Astrocyte (in vitro differentiated cells and primary cell): ENCODE measurements around the gene CAMP. TPM values are rescaled to one million over a fixed set of nuclear protein-coding genes. Genes with fewer than 3 reads are reported as not detected.
"Not testable (repeated sequence)": the region's sequence is repeated elsewhere in the genome, so short reads cannot be mapped to it uniquely, and the experiment has no call there.

Source experiments
- DNase-seq: peaks from one replicate; pipeline ENCODE4 v3.0.0-alpha.2; 2010; ENCODE audit warnings: low read depth
- FAIRE-seq: peaks from 2 replicates; lab custom pipeline; 2011; peaks lifted over from hg19 to GRCh38; lab: Jason Lieb, UNC
- H2AFZ ChIP-seq: 2 replicates; pipeline ENCODE4 v1.6.0; 2012; ENCODE audit warnings: low read depth, low read length, inconsistent platforms
- H3K27ac ChIP-seq: 2 replicates; pipeline ENCODE4 v1.5.1; 2011; ENCODE audit warnings: low read depth, low read length, inconsistent platforms
- H3K27me3 ChIP-seq: 2 replicates; pipeline ENCODE4 v1.6.0; 2011; ENCODE audit warnings: low read length, inconsistent platforms; ENCODE audit not compliant: insufficient read depth
- H3K36me3 ChIP-seq: 2 replicates; pipeline ENCODE4 v1.5.1; 2011; ENCODE audit warnings: low read length, inconsistent platforms; ENCODE audit not compliant: insufficient read depth
- H3K4me1 ChIP-seq: 2 replicates; pipeline ENCODE4 v1.5.1; 2011; ENCODE audit warnings: low read length, inconsistent platforms; ENCODE audit not compliant: insufficient read depth
- H3K4me2 ChIP-seq: 2 replicates; pipeline ENCODE4 v1.6.0; 2012; ENCODE audit warnings: low read length, inconsistent platforms
- H3K4me3 ChIP-seq: 2 replicates; pipeline ENCODE4 v1.5.1; 2011; ENCODE audit warnings: low read depth, mild to moderate bottlenecking, low read length, inconsistent platforms; ENCODE audit not compliant: insufficient read depth
- H3K79me2 ChIP-seq: 2 replicates; pipeline ENCODE4 v1.6.0; 2012; ENCODE audit warnings: mild to moderate bottlenecking, low read length, inconsistent platforms; ENCODE audit not compliant: insufficient read depth
- H3K9ac ChIP-seq: 2 replicates; pipeline ENCODE4 v1.6.0; 2012; ENCODE audit warnings: mild to moderate bottlenecking, low read length, inconsistent platforms
- H3K9me3 ChIP-seq: 2 replicates; pipeline ENCODE4 v1.5.1; 2012; ENCODE audit warnings: low read depth, mild to moderate bottlenecking, low read length, inconsistent platforms; ENCODE audit not compliant: insufficient read depth
- H4K20me1 ChIP-seq: 2 replicates; pipeline ENCODE4 v1.6.0; 2012; ENCODE audit warnings: low read length, inconsistent platforms; ENCODE audit not compliant: insufficient read depth
- H3K27ac Mint-ChIP-seq: one replicate; pipeline ENCODE4 v1.8.0; 2021; ENCODE audit warnings: mild to moderate bottlenecking, mixed read lengths; ENCODE audit not compliant: unreplicated experiment
- H3K27me3 Mint-ChIP-seq: one replicate; pipeline ENCODE4 v1.8.0; 2021; ENCODE audit warnings: low read depth, mixed read lengths; ENCODE audit not compliant: unreplicated experiment
- H3K36me3 Mint-ChIP-seq: one replicate; pipeline ENCODE4 v1.8.0; 2021; ENCODE audit warnings: low read depth, mixed read lengths; ENCODE audit not compliant: unreplicated experiment
- H3K4me1 Mint-ChIP-seq: one replicate; pipeline ENCODE4 v1.8.0; 2021; ENCODE audit warnings: low read depth, mixed read lengths; ENCODE audit not compliant: unreplicated experiment
- H3K4me3 Mint-ChIP-seq: one replicate; pipeline ENCODE4 v1.8.0; 2021; ENCODE audit warnings: mild to moderate bottlenecking, moderate library complexity, mixed read lengths; ENCODE audit not compliant: unreplicated experiment
- H3K9me3 Mint-ChIP-seq: one replicate; pipeline ENCODE4 v1.8.0; 2021; ENCODE audit warnings: mild to moderate bottlenecking, mixed read lengths; ENCODE audit not compliant: unreplicated experiment
- EZH2 ChIP-seq: IDR thresholded peaks from 2 replicates; pipeline ENCODE4 v1.6.1; 2012; ENCODE audit warnings: mild to moderate bottlenecking, low read length, inconsistent platforms; ENCODE audit not compliant: insufficient read depth
- total RNA-seq: library from RNA; stranded (reverse); gene quantifications from 2 replicates; pipeline ENCODE4 v1.2.1, GENCODE V29; 2021
- TF ChIP-seq, protein P1 (sequence below): IDR thresholded peaks from 2 replicates; pipeline ENCODE4 v1.5.1; 2011; ENCODE audit warnings: low read depth, mild to moderate bottlenecking, inconsistent platforms, low read length, moderate library complexity; ENCODE audit not compliant: insufficient read depth

The CAMP gene
- total RNA-seq, 1 donor from 2014 or later, result not detected

DNA sequence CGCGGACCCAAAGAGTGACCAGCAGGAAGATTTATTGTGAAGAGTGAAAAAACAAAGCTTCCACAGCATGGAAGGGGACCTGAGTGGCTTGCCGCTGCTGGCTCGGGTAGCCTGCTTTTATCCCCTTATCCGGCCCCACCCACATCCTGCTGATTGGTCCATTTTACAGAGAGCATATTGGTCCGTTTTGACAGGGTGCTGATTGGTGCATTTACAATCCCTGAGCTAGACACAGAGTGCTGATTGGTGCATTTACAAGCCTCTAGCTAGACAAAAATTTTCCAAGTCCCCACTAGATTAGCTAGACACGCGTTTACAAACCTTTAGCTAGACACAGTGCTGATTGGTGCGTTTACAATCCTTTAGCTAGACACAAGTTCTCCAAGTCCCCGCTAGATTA, 47.9 kb downstream of the CAMP start:
- not testable (repeated sequence) for H3K36me3 ChIP-seq, H3K4me2 ChIP-seq, H2AFZ ChIP-seq, H3K27ac ChIP-seq, H3K9me3 Mint-ChIP-seq, H3K27ac Mint-ChIP-seq, FAIRE-seq, H3K27me3 ChIP-seq, H3K9me3 ChIP-seq, H4K20me1 ChIP-seq, DNase-seq, H3K27me3 Mint-ChIP-seq, H3K9ac ChIP-seq, H3K79me2 ChIP-seq, H3K4me3 Mint-ChIP-seq, H3K4me3 ChIP-seq, H3K4me1 ChIP-seq
- Mint-ChIP-seq H3K36me3 (peaks cover 28% of the 10 kb centered on the region), H3K4me1 (peaks cover 22% of the 10 kb centered on the region)

DNA sequence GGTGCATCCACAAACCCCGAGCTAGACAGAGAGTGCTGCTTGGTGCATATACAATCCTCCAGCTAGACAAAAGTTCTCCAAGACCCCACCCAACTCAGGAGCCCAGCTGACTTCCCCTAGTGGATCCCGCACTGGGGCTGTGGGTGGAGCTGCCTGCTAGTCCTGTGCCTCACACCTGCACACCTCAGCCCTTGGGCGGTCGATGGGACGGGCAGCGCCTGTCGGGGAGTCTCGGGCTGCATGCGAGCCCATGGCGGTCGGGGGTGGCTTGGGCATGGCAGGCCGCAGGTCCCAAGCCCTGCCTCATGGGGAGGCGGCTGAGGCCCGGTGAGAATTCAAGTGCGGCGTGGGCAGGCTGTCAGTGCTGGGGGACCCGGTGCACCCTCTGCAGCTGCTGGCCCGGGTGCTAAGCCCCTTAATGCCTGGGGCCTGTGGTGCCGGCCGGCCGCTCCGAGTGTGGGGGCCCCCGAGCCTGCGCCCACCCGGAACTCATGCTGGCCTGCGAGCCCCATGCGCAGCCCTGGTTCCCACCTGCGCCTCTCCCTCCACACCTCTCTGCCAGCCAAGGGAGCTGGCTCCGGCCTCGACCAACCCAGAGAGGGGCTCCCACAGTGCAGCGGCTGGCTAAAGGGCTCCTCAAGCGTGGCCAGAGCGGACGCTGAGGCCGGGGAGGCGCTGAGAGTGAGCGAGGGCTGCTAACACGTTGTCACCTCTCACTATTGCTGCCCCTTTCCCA, 48.6 kb downstream of the CAMP start:
- H3K9me3 ChIP-seq, result no peaks in the 10 kb centered on the region
- H4K20me1 ChIP-seq, result no peaks in the 10 kb centered on the region
- H3K27me3 Mint-ChIP-seq, result no peaks in the 10 kb centered on the region
- H3K27me3 ChIP-seq, result no peaks in the 10 kb centered on the region
- H3K9me3 Mint-ChIP-seq, result no peaks in the 10 kb centered on the region
- no peaks in the 10 kb centered on the region for H3K4me1 ChIP-seq
- H3K27ac ChIP-seq, result no peak overlapping the region
- DNase-seq (no peak), FAIRE-seq (no peak)
- no peak overlapping the region for H3K27ac Mint-ChIP-seq
- H2AFZ ChIP-seq, result no peak overlapping the region
- peaks cover 28% of the 10 kb centered on the region for H3K36me3 Mint-ChIP-seq
- H3K4me2 ChIP-seq, result no peak overlapping the region
- H3K9ac ChIP-seq, result no peak overlapping the region
- no peaks in the 10 kb centered on the region for H3K36me3 ChIP-seq
- TF ChIP-seq, protein P1, sequence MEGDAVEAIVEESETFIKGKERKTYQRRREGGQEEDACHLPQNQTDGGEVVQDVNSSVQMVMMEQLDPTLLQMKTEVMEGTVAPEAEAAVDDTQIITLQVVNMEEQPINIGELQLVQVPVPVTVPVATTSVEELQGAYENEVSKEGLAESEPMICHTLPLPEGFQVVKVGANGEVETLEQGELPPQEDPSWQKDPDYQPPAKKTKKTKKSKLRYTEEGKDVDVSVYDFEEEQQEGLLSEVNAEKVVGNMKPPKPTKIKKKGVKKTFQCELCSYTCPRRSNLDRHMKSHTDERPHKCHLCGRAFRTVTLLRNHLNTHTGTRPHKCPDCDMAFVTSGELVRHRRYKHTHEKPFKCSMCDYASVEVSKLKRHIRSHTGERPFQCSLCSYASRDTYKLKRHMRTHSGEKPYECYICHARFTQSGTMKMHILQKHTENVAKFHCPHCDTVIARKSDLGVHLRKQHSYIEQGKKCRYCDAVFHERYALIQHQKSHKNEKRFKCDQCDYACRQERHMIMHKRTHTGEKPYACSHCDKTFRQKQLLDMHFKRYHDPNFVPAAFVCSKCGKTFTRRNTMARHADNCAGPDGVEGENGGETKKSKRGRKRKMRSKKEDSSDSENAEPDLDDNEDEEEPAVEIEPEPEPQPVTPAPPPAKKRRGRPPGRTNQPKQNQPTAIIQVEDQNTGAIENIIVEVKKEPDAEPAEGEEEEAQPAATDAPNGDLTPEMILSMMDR, result no peak
- TF ChIP-seq EZH2, result no peak
- H3K4me3 Mint-ChIP-seq, result no peak overlapping the region
- H3K4me3 ChIP-seq, result no peak overlapping the region
- no peaks in the 10 kb centered on the region for H3K79me2 ChIP-seq
- H3K4me1 Mint-ChIP-seq, result peaks cover 22% of the 10 kb centered on the region

GRCh38 chr3:48273594-48274211, 50.4 kb downstream of the CAMP start:
- Mint-ChIP-seq H3K36me3 (peaks cover 23% of the 10 kb centered on the region), H3K27ac (no peak overlapping the region), H3K27me3 (no peaks in the 10 kb centered on the region), H3K9me3 (no peaks in the 10 kb centered on the region), H3K4me3 (no peak overlapping the region), H3K4me1 (peaks cover 15% of the 10 kb centered on the region)
- Histone ChIP-seq H3K4me2 (no peak overlapping the region), H2AFZ (no peak overlapping the region), H4K20me1 (no peaks in the 10 kb centered on the region), H3K27me3 (no peaks in the 10 kb centered on the region), H3K4me1 (no peaks in the 10 kb centered on the region), H3K27ac (no peak overlapping the region), H3K9me3 (no peaks in the 10 kb centered on the region), H3K36me3 (no peaks in the 10 kb centered on the region), H3K79me2 (no peaks in the 10 kb centered on the region), H3K9ac (no peak overlapping the region), H3K4me3 (no peak overlapping the region)
- TF ChIP-seq, protein P1, result peak; percentile 78
- TF ChIP-seq EZH2, result no peak
- DNase-seq (peak; percentile 21), FAIRE-seq (peak; percentile 81)
